ENCODE data around the gene MCU.

MCU gene

GRCh38 chr10:72846238-72846637, 154.3 kb downstream of the MCU start:
- Histone ChIP-seq H3K4me3 (ENCODE audit: low read depth, low read length) (no peak overlapping the region), H3K9ac (ENCODE audit: low read depth, low read length) (no peak overlapping the region), H3K4me1 (ENCODE audit: control insufficient read depth, insufficient read depth, low read length) (no peaks in the 10 kb centered on the region), H3K9me3 (ENCODE audit: control insufficient read depth, insufficient read depth, low read length) (no peaks in the 10 kb centered on the region), H3K27ac (ENCODE audit: low read depth, low read length) (no peak overlapping the region), H3K27me3 (ENCODE audit: control insufficient read depth, insufficient read depth, low read length) (no peaks in the 10 kb centered on the region), H3K36me3 (ENCODE audit: control insufficient read depth, insufficient read depth, low read length) (no peaks in the 10 kb centered on the region)

GRCh38 chr10:72847681-72848080, 155.7 kb downstream of the MCU start:
- Histone ChIP-seq H3K9me3 (ENCODE audit: control insufficient read depth, insufficient read depth, low read length) (0 out of 2 replicates have a peak, but pooled peaks cover 4% of the 10 kb centered on the region), H3K27ac (ENCODE audit: low read depth, low read length) (no peak overlapping the region), H3K36me3 (ENCODE audit: control insufficient read depth, insufficient read depth, low read length) (no peaks in the 10 kb centered on the region), H3K9ac (ENCODE audit: low read depth, low read length) (no peak overlapping the region), H3K27me3 (ENCODE audit: control insufficient read depth, insufficient read depth, low read length) (no peaks in the 10 kb centered on the region), H3K4me3 (ENCODE audit: low read depth, low read length) (no peak overlapping the region), H3K4me1 (ENCODE audit: control insufficient read depth, insufficient read depth, low read length) (no peaks in the 10 kb centered on the region)

- Histone ChIP-seq H3K27me3 (ENCODE audit: control insufficient read depth, insufficient read depth, low read length) (no peaks in the 10 kb centered on the region), H3K4me1 (ENCODE audit: control insufficient read depth, insufficient read depth, low read length) (no peaks in the 10 kb centered on the region), H3K4me3 (ENCODE audit: low read depth, low read length) (no peak overlapping the region), H3K9ac (ENCODE audit: low read depth, low read length) (no peak overlapping the region), H3K36me3 (ENCODE audit: control insufficient read depth, insufficient read depth, low read length) (no peaks in the 10 kb centered on the region), H3K9me3 (ENCODE audit: control insufficient read depth, insufficient read depth, low read length) (0 out of 2 replicates have a peak, but pooled peaks cover 4% of the 10 kb centered on the region), H3K27ac (ENCODE audit: low read depth, low read length) (no peak overlapping the region)
These were observed 158.9 kb downstream of the MCU start for GRCh38 chr10:72850861-72851260.

GRCh38 chr10:72851509-72851908, 159.6 kb downstream of the MCU start:
- Histone ChIP-seq H3K9ac (ENCODE audit: low read depth, low read length) (no peak overlapping the region), H3K4me1 (ENCODE audit: control insufficient read depth, insufficient read depth, low read length) (no peaks in the 10 kb centered on the region), H3K4me3 (ENCODE audit: low read depth, low read length) (no peak overlapping the region), H3K27ac (ENCODE audit: low read depth, low read length) (no peak overlapping the region), H3K27me3 (ENCODE audit: control insufficient read depth, insufficient read depth, low read length) (no peaks in the 10 kb centered on the region), H3K9me3 (ENCODE audit: control insufficient read depth, insufficient read depth, low read length) (0 out of 2 replicates have a peak, but pooled peaks cover 4% of the 10 kb centered on the region), H3K36me3 (ENCODE audit: control insufficient read depth, insufficient read depth, low read length) (no peaks in the 10 kb centered on the region)

GRCh38 chr10:72852508-72852907, 160.6 kb downstream of the MCU start:
- H3K27me3 ChIP-seq (ENCODE audit: control insufficient read depth, insufficient read depth, low read length), result no peaks in the 10 kb centered on the region
- no peaks in the 10 kb centered on the region for H3K4me1 ChIP-seq (ENCODE audit: control insufficient read depth, insufficient read depth, low read length)
- 0 out of 2 replicates have a peak, but pooled peaks cover 4% of the 10 kb centered on the region for H3K9me3 ChIP-seq (ENCODE audit: control insufficient read depth, insufficient read depth, low read length)
- H3K27ac ChIP-seq (ENCODE audit: low read depth, low read length), result no peak overlapping the region
- no peak overlapping the region for H3K4me3 ChIP-seq (ENCODE audit: low read depth, low read length)
- no peak overlapping the region for H3K9ac ChIP-seq (ENCODE audit: low read depth, low read length)
- H3K36me3 ChIP-seq (ENCODE audit: control insufficient read depth, insufficient read depth, low read length), result no peaks in the 10 kb centered on the region

- H3K9ac ChIP-seq (ENCODE audit: low read depth, low read length), result no peak overlapping the region
- H3K9me3 ChIP-seq (ENCODE audit: control insufficient read depth, insufficient read depth, low read length), result 0 out of 2 replicates have a peak, but pooled peaks cover 4% of the 10 kb centered on the region
- peaks cover 6% of the 10 kb centered on the region for H3K36me3 ChIP-seq (ENCODE audit: control insufficient read depth, insufficient read depth, low read length)
- no peak overlapping the region for H3K27ac ChIP-seq (ENCODE audit: low read depth, low read length)
- no peaks in the 10 kb centered on the region for H3K4me1 ChIP-seq (ENCODE audit: control insufficient read depth, insufficient read depth, low read length)
- H3K4me3 ChIP-seq (ENCODE audit: low read depth, low read length), result no peak overlapping the region
- H3K27me3 ChIP-seq (ENCODE audit: control insufficient read depth, insufficient read depth, low read length), result no peaks in the 10 kb centered on the region
These were observed 163.2 kb downstream of the MCU start for GRCh38 chr10:72855129-72855528.

GRCh38 chr10:72855790-72856189, 163.8 kb downstream of the MCU start:
- Histone ChIP-seq H3K27me3 (ENCODE audit: control insufficient read depth, insufficient read depth, low read length) (no peaks in the 10 kb centered on the region), H3K36me3 (ENCODE audit: control insufficient read depth, insufficient read depth, low read length) (peaks cover 13% of the 10 kb centered on the region), H3K9me3 (ENCODE audit: control insufficient read depth, insufficient read depth, low read length) (0 out of 2 replicates have a peak, but pooled peaks cover 4% of the 10 kb centered on the region), H3K9ac (ENCODE audit: low read depth, low read length) (no peak overlapping the region), H3K4me1 (ENCODE audit: control insufficient read depth, insufficient read depth, low read length) (no peaks in the 10 kb centered on the region), H3K27ac (ENCODE audit: low read depth, low read length) (no peak overlapping the region), H3K4me3 (ENCODE audit: low read depth, low read length) (no peak overlapping the region)

- Histone ChIP-seq H3K4me3 (ENCODE audit: low read depth, low read length) (no peak overlapping the region), H3K36me3 (ENCODE audit: control insufficient read depth, insufficient read depth, low read length) (peaks cover 24% of the 10 kb centered on the region), H3K4me1 (ENCODE audit: control insufficient read depth, insufficient read depth, low read length) (no peaks in the 10 kb centered on the region), H3K27me3 (ENCODE audit: control insufficient read depth, insufficient read depth, low read length) (no peaks in the 10 kb centered on the region), H3K27ac (ENCODE audit: low read depth, low read length) (no peak overlapping the region), H3K9me3 (ENCODE audit: control insufficient read depth, insufficient read depth, low read length) (no peaks in the 10 kb centered on the region), H3K9ac (ENCODE audit: low read depth, low read length) (no peak overlapping the region)
These were observed 166.1 kb downstream of the MCU start for GRCh38 chr10:72858067-72858466.

GRCh38 chr10:72862957-72863356, 171.0 kb downstream of the MCU start:
- Histone ChIP-seq H3K9me3 (ENCODE audit: control insufficient read depth, insufficient read depth, low read length) (no peaks in the 10 kb centered on the region), H3K9ac (ENCODE audit: low read depth, low read length) (no peak overlapping the region), H3K4me1 (ENCODE audit: control insufficient read depth, insufficient read depth, low read length) (no peaks in the 10 kb centered on the region), H3K36me3 (ENCODE audit: control insufficient read depth, insufficient read depth, low read length) (peaks cover 33% of the 10 kb centered on the region), H3K4me3 (ENCODE audit: low read depth, low read length) (no peak overlapping the region), H3K27me3 (ENCODE audit: control insufficient read depth, insufficient read depth, low read length) (no peaks in the 10 kb centered on the region), H3K27ac (ENCODE audit: low read depth, low read length) (no peak overlapping the region)

- no peaks in the 10 kb centered on the region for H3K9me3 ChIP-seq (ENCODE audit: control insufficient read depth, insufficient read depth, low read length)
- no peak overlapping the region for H3K4me3 ChIP-seq (ENCODE audit: low read depth, low read length)
- H3K4me1 ChIP-seq (ENCODE audit: control insufficient read depth, insufficient read depth, low read length), result no peaks in the 10 kb centered on the region
- no peaks in the 10 kb centered on the region for H3K27me3 ChIP-seq (ENCODE audit: control insufficient read depth, insufficient read depth, low read length)
- H3K9ac ChIP-seq (ENCODE audit: low read depth, low read length), result no peak overlapping the region
- H3K27ac ChIP-seq (ENCODE audit: low read depth, low read length), result no peak overlapping the region
- peaks cover 30% of the 10 kb centered on the region for H3K36me3 ChIP-seq (ENCODE audit: control insufficient read depth, insufficient read depth, low read length)
These were observed 183.5 kb downstream of the MCU start for GRCh38 chr10:72875250-72876055.

GRCh38 chr10:72879245-72879644, 187.3 kb downstream of the MCU start:
- Histone ChIP-seq H3K9ac (ENCODE audit: low read depth, low read length) (no peak overlapping the region), H3K27me3 (ENCODE audit: control insufficient read depth, insufficient read depth, low read length) (no peaks in the 10 kb centered on the region), H3K9me3 (ENCODE audit: control insufficient read depth, insufficient read depth, low read length) (no peaks in the 10 kb centered on the region), H3K36me3 (ENCODE audit: control insufficient read depth, insufficient read depth, low read length) (peaks cover 18% of the 10 kb centered on the region), H3K27ac (ENCODE audit: low read depth, low read length) (no peak overlapping the region), H3K4me3 (ENCODE audit: low read depth, low read length) (no peak overlapping the region), H3K4me1 (ENCODE audit: control insufficient read depth, insufficient read depth, low read length) (no peaks in the 10 kb centered on the region)

All from HUES48 (cell line).